NCI-H146 treated with DMSO at 0.1 percent for 48 hours (cell line): ENCODE data around the gene KRTAP7-1.

Experiments used
- DNase-seq: peaks from one replicate; lab custom pipeline; 2025; ENCODE audit not compliant: unreplicated experiment; lab: John Stamatoyannopoulos, UW

KRTAP7-1 gene, protein sequence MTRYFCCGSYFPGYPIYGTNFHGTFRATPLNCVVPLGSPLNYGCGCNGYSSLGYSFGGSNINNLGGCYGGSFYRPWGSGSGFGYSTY

DNA sequence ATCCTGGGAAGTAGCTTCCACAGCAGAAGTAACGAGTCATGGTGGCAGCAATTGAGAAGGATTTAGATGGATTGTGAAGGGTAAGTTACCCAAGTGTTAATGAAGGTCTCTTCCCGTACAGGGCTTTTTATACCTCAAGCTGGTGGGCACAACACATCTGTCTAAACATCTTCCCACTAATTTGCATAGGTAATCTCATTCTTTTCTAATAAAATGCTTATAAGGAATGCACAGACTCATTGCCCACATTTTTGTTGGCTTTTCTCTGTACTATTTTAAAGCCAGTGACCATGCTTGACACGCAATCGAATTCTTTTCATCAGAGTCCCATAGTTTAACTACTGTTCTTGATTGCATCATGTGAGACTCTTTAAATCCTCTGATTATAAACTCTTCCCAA is at the start of gene KRTAP7-1:
KRTAP7-1 (minus strand) TSS at position 101 of the 400 bp plus-strand sequence; CDS start at position 40, 61 bp downstream.
- DNase-seq = no peak

DNA sequence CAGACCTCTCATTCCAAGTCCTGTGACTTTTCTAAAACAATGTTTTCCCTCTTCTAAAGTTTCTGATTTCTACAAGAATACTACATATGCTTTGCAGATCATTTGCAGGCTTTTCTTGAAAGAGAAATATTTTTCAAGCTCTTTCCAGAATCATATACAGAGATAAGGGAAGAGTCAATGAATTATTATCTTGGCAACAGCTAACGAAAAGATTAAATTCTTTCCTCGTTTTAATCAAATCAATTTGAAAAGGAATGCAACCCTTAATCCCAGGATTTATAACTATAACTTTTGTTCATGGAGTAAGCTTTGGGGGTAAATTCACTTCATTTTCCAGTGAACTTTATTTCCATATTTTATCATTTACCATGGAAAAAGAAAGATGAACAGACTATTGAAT is 45.0 kb upstream of the KRTAP7-1 start:
- no peak for DNase-seq

DNA sequence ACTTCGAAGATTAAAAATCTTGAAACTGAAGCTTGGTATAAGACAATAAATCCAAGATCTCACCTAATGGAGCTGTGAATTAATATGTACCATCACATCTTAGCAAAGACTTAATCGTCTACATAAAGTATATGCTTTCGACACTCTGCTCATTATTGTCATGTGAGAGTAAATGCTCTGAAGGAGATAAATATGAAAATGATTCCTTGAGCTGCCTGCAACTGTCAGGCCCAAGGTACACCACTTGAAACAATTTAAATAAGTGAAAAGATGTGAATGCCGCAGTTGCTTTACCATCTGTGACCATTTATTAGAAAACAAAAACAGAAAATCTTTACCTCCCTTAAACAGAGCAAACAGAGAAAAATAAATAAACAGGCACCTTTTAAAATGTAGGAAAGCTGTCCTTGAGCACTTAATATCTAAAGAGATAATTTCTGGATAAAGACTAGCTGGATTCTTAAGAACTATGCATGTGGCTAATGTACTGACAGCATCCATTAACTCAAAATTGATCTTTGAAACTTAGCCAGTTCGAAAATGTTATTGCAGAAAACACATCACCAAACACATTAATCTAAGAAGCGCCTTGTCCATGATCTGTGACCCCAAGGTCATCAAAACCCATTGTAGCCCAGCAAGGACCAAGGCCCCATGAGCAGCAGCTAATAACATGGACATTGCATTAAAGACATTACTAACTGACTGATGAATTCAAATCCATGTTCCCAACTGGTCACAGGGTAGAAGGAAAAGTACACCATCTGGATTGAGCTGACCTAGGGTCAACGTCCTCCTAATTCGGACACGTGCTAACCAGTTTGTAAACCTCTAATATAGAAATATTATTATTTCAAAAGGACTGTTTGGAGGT is 18.3 kb upstream of the KRTAP7-1 start:
- DNase-seq = no peak

DNA sequence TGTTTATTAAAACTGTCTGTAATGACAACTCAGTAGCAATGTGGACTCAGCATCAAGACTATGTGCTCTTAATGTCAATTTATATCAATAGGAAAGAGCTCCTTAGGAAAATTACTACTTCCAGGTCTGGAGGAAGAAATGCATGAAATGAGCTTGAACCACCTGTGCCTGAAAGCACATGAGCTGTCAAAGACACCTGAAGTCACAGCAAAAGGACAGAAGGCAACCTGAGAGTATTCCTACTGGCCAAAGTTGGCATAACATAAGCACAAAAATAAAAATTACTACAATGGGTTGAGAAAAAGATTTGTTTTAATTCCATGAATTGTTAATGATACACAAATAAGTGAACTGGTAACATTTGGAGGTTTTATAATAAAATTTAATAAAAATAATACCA is 13.4 kb upstream of the KRTAP7-1 start:
- DNase-seq = no peak

DNA sequence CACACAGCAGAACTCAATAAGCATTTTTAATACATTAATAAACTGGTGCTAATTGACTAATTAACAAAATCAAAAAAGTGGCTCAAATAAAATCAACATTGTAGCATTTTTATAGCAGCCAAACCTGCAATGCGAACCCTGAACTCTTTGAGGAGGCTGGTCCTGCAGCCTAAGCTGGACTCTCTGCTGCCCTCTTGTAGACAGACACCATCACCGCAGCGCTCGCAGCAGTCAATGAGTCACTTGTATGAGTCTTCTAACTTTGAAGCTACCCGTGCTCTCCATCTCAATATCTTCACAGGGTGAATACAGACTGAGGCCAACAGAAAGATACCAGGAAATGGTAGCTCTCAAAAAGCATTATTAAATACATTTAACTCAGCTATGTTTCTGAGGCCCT is 9.7 kb upstream of the KRTAP7-1 start:
- no peak for DNase-seq

DNA sequence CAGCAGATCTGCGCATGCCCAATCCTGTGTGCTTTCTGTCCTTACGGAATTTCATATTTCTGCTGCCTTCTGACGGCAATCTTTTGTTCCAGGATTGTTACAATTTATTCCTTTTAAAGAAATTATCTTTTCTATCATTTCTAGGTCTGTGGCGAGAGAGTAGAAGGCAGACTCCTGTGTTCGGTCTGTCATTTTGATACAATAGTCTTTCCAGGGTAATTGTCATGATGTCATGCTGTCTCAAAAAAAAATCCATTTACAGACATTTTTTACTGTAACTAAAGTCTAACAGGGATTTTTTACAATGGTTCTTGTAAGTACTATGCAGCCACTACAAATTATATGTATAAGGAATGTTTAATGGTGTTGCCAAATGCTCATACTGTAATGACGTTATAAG is 9.0 kb upstream of the KRTAP7-1 start:
- DNase-seq = no peak

DNA sequence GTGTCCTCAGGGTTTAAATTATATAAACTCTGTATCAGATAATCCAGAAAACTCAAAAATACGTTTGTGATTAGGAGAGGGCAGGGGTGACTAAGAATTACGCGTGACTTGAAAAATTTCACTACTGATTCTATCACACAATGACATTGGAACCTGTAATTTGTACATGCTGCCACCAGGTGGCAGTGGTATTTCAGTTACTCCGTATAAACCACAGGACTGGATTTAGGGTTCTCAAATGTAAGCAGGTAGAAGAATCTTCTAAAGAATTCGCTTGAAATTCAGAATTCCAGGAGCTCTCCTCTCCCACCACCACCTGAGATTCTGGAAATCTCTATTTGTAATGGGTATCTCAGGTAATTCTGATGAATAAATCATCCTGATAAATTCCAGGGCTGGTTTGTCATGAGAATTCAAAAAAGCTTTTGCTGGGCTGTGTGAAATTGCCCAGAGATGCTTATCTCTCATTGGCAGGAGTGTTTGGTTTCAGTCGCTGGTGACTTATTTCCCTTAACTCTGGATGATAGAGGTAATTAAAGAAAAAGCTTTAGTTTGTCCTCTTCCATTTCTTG is 1.7 kb upstream of the KRTAP7-1 start:
- DNase-seq = no peak

DNA sequence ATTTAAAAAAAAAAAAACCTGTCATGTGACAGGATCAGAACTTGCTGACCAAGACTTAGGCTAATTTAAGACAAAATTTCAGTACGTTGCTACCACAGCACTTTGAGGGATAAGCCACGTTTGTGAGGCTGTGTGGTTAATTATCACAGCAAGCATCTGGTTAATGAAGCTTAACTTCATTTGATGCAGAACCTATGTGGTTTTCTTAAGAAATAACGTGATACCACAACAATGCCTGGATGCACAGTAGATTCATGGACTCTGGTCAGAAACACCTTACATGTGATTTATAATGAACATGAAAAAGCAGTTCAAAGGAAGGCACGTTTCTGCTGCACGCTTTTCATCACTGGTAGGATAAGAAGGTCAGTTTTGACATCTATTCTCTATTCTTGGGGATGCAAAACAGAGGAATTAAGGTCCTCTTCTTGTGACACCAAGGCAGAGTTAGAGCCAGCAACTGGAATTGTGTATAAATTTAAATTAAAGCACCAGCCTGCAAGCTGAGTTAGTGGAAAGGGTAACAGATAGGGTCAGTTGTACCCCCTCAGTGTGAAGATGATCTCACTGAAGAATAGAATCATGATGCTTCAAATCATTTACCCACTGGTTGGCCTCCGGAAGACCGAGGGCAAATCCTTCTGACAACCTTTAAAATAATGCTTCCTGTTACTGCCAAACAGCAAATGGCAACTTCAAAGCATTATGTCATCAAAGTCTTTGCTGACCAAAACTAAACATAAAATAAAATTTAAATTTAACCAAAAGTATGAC is 10.5 kb downstream of the KRTAP7-1 start:
- DNase-seq = no peak

DNA sequence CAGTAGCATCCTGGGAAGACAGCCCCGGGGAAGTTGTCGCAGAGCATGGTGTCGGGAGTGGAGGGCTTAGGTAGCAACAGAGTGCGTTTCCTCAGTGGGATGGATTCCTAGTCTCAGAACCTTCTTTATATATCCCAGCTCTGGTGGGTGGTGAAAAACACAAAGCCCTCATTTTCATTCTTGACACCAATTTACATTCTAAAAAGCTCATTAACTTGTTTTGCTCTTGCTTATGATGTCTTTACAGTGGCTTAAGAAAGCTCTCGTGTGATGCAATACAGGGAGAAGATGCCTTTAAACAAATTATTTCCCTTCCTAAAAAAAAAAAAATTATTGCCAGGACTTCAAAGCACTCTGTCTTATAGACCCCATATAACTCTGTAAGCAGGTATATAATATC is 16.4 kb downstream of the KRTAP7-1 start, which contains the start of gene KRTAP8-1:
KRTAP8-1 (minus strand) TSS at position 101 of the 400 bp plus-strand sequence; CDS start at position 47, 54 bp downstream.
- no peak for DNase-seq

DNA sequence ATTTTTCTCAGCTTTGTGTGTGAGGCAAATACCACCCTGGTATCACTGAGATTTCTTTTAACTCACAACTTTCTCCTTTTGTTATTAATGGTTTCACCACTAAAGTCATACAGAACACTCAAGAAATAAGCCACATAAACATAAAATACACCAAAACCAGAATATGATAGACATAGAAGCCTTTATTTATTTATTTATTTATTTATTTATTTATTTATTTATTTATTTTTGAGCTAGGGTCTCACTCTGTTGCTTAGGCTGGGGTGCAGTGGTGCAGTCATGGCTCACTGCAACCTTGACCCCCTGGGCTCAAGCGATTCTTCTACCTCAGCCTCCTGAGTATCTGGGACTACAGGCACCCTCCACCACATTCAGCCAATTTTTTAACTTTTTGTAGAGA is 29.0 kb downstream of the KRTAP7-1 start:
- no peak for DNase-seq

DNA sequence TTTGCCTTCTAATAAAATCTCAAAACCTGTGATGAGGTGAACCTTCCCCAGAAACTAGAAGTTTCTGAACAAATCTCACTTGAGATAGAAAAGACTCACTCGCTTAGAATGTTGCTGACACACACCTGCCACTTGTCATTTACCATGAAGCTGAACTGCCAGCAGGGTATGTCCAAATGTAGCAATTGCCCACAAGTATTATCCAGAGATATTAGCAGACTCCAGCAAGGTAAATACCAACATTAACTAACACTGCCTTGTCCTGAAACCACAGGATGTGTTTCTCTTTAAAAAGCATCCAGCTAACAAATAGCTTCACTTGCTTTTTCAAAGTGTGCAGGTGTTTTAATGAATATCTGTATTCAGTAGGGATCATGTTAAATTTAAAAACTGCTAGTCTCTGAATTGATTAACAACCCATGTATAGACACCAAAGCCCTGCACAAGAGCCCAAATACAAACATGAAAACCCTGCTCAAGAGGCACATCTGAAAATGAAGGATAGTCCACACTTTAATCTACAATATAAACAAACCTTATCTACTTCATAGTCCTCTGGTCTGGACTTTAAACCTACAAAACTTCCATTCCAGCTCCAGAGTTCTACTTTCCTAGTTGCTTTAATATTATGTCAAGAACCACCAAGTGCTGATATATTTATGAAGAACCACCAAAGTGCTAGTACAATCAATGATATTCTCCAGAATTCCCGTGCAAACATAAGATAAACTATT is 35.8 kb downstream of the KRTAP7-1 start:
- DNase-seq = no peak

DNA sequence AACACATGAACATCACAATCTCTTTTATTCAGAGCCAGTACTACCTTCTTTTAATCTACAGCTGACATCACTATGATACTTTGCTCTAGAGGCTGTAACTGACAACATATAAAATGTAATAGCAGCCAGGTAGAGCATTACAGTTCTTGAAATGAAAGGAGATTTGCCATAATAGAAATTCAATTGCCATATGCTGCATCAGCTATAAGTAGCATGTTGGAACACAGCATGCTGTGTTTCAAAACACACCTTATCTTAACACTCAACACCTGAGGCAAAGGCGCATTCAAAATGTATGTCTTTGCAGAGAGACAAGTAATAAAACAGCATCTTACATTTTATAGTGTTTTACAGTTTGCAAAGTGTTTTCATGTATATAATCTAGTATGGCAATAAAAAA is 50.3 kb downstream of the KRTAP7-1 start:
- DNase-seq = no peak
